GM23248 (cell line): ENCODE results near the gene MILR1.

ENCODE experiments used
- EZH2 ChIP-seq: fragments of 200-600 bp; sonication (generic); IDR thresholded peaks from 2 replicates; pipeline ENCODE4 v1.6.1; 2018; ENCODE audit warnings: antibody characterized with exemption, mild to moderate bottlenecking; ENCODE audit not compliant: insufficient read depth, poor library complexity, severe bottlenecking
- EZH2phosphoT487 ChIP-seq: fragments of 200-600 bp; sonication (generic); IDR thresholded peaks from 2 replicates; pipeline ENCODE4 v1.6.1; 2018; ENCODE audit warnings: antibody characterized with exemption, moderate library complexity, mild to moderate bottlenecking, low read depth; ENCODE audit not compliant: insufficient read depth

DNA sequence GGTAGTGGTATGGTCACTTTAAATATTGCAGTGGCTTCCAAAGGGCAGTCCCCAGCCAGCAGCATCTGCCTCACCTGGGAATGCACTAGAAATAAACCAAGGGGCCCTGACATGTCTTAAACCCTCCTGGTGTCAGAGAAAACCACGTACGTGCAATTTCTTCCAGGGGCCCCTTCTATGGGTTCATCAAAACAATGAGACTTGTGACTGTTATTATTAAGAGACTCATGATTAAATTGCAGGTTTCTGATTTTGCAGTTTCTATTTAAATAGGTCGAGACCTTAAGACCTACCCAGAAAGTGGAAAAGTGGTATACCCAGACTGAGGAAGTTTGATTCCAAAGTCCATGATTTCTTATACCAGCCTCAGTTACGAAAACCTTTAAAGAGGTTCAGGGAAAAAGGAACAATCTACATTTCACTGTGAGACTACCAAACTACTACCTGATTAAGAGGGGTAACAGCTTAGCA, 48.7 kb downstream of the MILR1 start:
- TF ChIP-seq EZH2phosphoT487 (no peak), EZH2 (no peak)
